ENCODE data around the gene ACOX2. TPM values are rescaled to one million over a fixed set of nuclear protein-coding genes. Genes with fewer than 3 reads are reported as not detected.

Gene ACOX2
- total RNA-seq, 1 experiment from 2014 or later: 3.5 TPM

DNA sequence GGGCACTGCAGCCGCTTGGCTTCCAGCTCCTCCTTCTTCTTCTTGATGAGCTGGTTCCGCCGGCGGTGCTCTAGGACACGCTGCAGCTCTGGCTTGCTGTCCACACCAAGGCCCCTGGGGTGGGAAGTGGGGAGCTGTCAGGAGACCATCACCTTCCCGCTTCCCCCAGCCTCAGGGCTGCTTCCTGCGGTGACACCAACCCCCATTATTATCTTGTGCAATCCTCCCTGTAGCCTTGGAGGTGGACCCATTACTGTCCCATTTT lies 30.2 kb upstream of the ACOX2 start:
- Histone ChIP-seq H3K79me2 (ENCODE audit: low read depth) (no peaks in the 10 kb centered on the region), H3K4me1 (replicated peaks; ENCODE audit: insufficient read depth) (peaks cover 12% of the 10 kb centered on the region; the same call in 1 of the 2 replicates), H3K36me3 (ENCODE audit: low read depth) (no peaks in the 10 kb centered on the region), H3F3A (ENCODE audit: insufficient read depth, low read depth) (peaks cover 3% of the 10 kb centered on the region; the same call in 1 of the 2 replicates), H2AFZ (no peak overlapping the region), H3K4me3 (no peak overlapping the region), H4K20me1 (ENCODE audit: insufficient read depth) (no peaks in the 10 kb centered on the region), H3K9me3 (ENCODE audit: insufficient read depth, low read depth) (no peaks in the 10 kb centered on the region), H3K27ac (no peak overlapping the region), H3K4me2 (no peak overlapping the region), H3K9me2 (ENCODE audit: insufficient read depth) (no peaks in the 10 kb centered on the region), H3K27me3 (ENCODE audit: insufficient read depth, low read depth) (no peaks in the 10 kb centered on the region)
- intact Hi-C loops (cut with micrococcal nuclease; ENCODE audit: unreplicated experiment): loop anchor here (10.0 kb wide), 1 partner anchor 1248 kb away; no protein-coding TSS in a partner anchor
- no TSS peak for BruUV-seq (replicated peaks)
- TF ChIP-seq, protein P1, sequence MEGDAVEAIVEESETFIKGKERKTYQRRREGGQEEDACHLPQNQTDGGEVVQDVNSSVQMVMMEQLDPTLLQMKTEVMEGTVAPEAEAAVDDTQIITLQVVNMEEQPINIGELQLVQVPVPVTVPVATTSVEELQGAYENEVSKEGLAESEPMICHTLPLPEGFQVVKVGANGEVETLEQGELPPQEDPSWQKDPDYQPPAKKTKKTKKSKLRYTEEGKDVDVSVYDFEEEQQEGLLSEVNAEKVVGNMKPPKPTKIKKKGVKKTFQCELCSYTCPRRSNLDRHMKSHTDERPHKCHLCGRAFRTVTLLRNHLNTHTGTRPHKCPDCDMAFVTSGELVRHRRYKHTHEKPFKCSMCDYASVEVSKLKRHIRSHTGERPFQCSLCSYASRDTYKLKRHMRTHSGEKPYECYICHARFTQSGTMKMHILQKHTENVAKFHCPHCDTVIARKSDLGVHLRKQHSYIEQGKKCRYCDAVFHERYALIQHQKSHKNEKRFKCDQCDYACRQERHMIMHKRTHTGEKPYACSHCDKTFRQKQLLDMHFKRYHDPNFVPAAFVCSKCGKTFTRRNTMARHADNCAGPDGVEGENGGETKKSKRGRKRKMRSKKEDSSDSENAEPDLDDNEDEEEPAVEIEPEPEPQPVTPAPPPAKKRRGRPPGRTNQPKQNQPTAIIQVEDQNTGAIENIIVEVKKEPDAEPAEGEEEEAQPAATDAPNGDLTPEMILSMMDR (conservative IDR thresholded peaks at IDR 0.05): no peak
- TF ChIP-seq EZH2 (IDR thresholded peaks at IDR 0.05; ENCODE audit: low read depth): no peak
- ChIA-PET CTCF (no interaction called here), POLR2A (ENCODE audit: unreplicated experiment) (no interaction called here)
- DNase-seq: no peak

DNA sequence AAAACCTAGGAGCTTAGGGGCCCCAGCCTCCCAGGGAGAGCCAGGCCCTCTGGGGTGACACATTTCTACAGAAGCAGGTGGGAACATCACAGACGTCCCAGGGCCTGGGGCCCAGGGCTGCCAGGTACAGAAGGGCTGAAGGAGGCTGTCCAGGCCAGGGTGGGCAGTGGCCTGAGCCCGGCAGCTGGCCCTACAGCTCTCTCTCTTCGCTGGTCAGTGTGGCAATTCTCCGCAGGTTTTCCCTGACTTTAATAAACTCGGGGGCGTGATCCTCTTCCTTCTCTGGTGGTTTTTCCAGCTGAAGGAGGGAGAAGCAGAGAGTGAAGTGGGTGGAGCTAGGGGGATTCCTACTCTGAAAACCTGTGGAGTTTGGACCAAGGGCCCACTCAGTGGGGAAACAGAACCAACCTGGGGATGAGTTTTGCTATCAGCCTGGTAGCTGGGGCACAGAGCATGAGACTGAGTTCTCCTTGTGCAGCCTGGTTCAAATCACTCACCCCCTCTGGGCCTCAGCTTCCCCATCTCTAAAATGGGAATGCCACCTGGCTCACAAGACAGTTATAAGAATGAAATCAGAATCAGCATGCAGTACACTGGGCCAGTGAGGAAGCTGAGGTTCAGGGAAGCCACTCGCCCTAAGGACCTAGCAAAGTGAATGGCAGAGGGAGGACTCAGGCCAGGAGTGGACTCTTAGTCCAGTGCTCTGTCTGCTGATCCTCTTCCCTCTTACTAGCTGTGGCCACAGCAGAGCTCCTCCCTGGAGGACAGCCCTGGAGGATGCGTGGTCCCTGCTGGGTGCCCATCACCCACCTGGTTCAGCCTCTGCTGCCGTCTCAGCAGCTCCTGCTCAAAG lies 29.6 kb upstream of the ACOX2 start:
- no peak for DNase-seq
- no peak overlapping the region for H3K27ac ChIP-seq
- peaks cover 3% of the 10 kb centered on the region; the same call in 1 of the 2 replicates for H3F3A ChIP-seq (ENCODE audit: insufficient read depth, low read depth)
- BruUV-seq (replicated peaks): no TSS peak
- peaks cover 12% of the 10 kb centered on the region; the same call in 1 of the 2 replicates for H3K4me1 ChIP-seq (replicated peaks; ENCODE audit: insufficient read depth)
- no peaks in the 10 kb centered on the region for H3K9me3 ChIP-seq (ENCODE audit: insufficient read depth, low read depth)
- no peak for TF ChIP-seq EZH2 (IDR thresholded peaks at IDR 0.05; ENCODE audit: low read depth)
- TF ChIP-seq, protein P1 (conservative IDR thresholded peaks at IDR 0.05): no peak
- H3K79me2 ChIP-seq (ENCODE audit: low read depth): no peaks in the 10 kb centered on the region
- ChIA-PET CTCF (no interaction called here), POLR2A (ENCODE audit: unreplicated experiment) (interaction anchor here (0.5 kb wide), 1 partner anchor 126 kb away, joined by 3 read pairs; no protein-coding TSS in a partner anchor)
- H2AFZ ChIP-seq: no peak overlapping the region
- no peaks in the 10 kb centered on the region for H3K27me3 ChIP-seq (ENCODE audit: insufficient read depth, low read depth)
- H3K4me3 ChIP-seq: no peak overlapping the region
- intact Hi-C loops (cut with micrococcal nuclease; ENCODE audit: unreplicated experiment): loop anchor here (10.0 kb wide), 1 partner anchor 1248 kb away; no protein-coding TSS in a partner anchor
- H3K4me2 ChIP-seq: no peak overlapping the region
- H4K20me1 ChIP-seq (ENCODE audit: insufficient read depth): no peaks in the 10 kb centered on the region
- no peaks in the 10 kb centered on the region for H3K9me2 ChIP-seq (ENCODE audit: insufficient read depth)
- H3K36me3 ChIP-seq (ENCODE audit: low read depth): no peaks in the 10 kb centered on the region

DNA sequence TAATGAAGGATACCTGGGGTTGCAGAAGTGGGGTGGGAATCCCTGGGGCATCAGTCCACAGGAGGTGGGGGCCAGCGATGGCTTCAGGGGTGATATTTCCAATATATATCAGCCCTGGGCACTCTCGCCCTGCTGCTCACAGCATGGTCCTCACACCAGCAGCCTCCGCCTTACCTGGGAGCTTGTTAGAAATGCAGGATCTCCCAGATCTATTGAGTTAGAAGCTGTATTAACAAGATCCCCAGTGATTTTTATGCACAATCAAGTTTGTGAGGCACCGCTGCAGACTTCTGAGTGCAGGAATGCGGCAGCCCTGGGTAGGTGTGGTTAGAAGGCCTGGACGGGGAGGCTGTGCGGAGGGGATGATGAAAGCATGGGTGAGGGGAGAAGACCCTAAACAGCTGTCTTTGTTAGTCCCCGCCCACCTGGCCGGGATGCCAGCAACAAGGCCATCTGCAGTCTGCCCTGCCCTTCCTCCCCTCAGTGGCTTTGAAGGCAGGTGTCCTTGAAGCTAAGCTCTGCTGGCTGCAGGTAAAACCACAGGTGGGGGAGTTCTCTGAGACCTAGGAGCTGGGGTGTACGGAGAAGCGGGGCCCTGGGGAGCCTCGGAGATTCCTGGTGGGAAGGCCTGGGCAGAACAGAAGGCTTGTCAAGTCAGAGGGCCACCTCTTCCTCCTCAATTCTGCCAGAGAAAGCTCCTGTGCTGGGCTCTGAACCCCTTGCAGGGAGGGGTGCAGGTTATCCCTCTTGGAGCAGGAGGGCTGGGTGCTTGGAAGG lies 28.8 kb upstream of the ACOX2 start:
- TF ChIP-seq, protein P1 (conservative IDR thresholded peaks at IDR 0.05): no peak
- no peak for TF ChIP-seq EZH2 (IDR thresholded peaks at IDR 0.05; ENCODE audit: low read depth)
- intact Hi-C loops (cut with micrococcal nuclease; ENCODE audit: unreplicated experiment): loop anchor here (10.0 kb wide), 1 partner anchor 1249 kb away; no protein-coding TSS in a partner anchor
- H3F3A ChIP-seq (ENCODE audit: insufficient read depth, low read depth): peaks cover 6% of the 10 kb centered on the region; the same call in 1 of the 2 replicates
- no peak overlapping the region for H3K4me2 ChIP-seq
- H3K9me2 ChIP-seq (ENCODE audit: insufficient read depth): no peaks in the 10 kb centered on the region
- H3K4me3 ChIP-seq: no peak overlapping the region
- H3K4me1 ChIP-seq (replicated peaks; ENCODE audit: insufficient read depth): peaks cover 17% of the 10 kb centered on the region; the same call in 1 of the 2 replicates
- CTCF ChIA-PET: no interaction called here
- H3K36me3 ChIP-seq (ENCODE audit: low read depth): no peaks in the 10 kb centered on the region
- POLR2A ChIA-PET (ENCODE audit: unreplicated experiment): no interaction called here
- H2AFZ ChIP-seq: no peak overlapping the region
- no peak overlapping the region for H3K27ac ChIP-seq
- no peaks in the 10 kb centered on the region for H3K27me3 ChIP-seq (ENCODE audit: insufficient read depth, low read depth)
- no peaks in the 10 kb centered on the region for H4K20me1 ChIP-seq (ENCODE audit: insufficient read depth)
- no peaks in the 10 kb centered on the region for H3K79me2 ChIP-seq (ENCODE audit: low read depth)
- H3K9me3 ChIP-seq (ENCODE audit: insufficient read depth, low read depth): no peaks in the 10 kb centered on the region
- peak in 1 of 2 experiments; percentile 22 for DNase-seq
- no TSS peak for BruUV-seq (replicated peaks)
